ENCODE results near the gene ASB6. TPM values are rescaled to one million over a fixed set of nuclear protein-coding genes. Genes with fewer than 3 reads are reported as not detected.

ASB6 gene
- total and polyA plus RNA-seq, 2 of the 13 experiments (the other 11 are each of a cell fraction or from before 2014, with no cell fraction given), result 8.2 to 8.4 TPM

- TF ChIP-seq NFAT5 (CRISPR knock-in tag; IDR thresholded peaks at IDR 0.05) (no peak), DMTF1 (CRISPR knock-in tag; IDR thresholded peaks at IDR 0.05) (peak; percentile 72; the same call in 1 of the 2 replicates), ZNF678 (CRISPR knock-in tag; IDR thresholded peaks at IDR 0.05) (0 out of 2 replicates have a peak, but pooled peaks have one; percentile 15), REXO4 (CRISPR knock-in tag; IDR thresholded peaks at IDR 0.05; ENCODE audit: borderline replicate concordance) (no peak), ZSCAN29 (CRISPR knock-in tag; conservative IDR thresholded peaks at IDR 0.05) (no peak; the same call in 1 of the 2 replicates), KLF15 (CRISPR knock-in tag; IDR thresholded peaks at IDR 0.05; ENCODE audit: borderline replicate concordance) (no peak), FOXO1 (CRISPR knock-in tag; IDR thresholded peaks at IDR 0.05) (no peak), ZNF251 (CRISPR knock-in tag; IDR thresholded peaks at IDR 0.05) (0 out of 2 replicates have a peak, but pooled peaks have one; percentile 25), RBM22 (optimal IDR thresholded peaks at IDR 0.05; ENCODE audit: low read length) (no peak), CHD4 (IDR thresholded peaks at IDR 0.05; ENCODE audit: borderline replicate concordance, low read length) (no peak), ZNF264 (CRISPR knock-in tag; IDR thresholded peaks at IDR 0.05) (no peak), ZKSCAN5 (CRISPR knock-in tag; IDR thresholded peaks at IDR 0.05) (no peak), ZNF879 (CRISPR knock-in tag; IDR thresholded peaks at IDR 0.05) (0 out of 2 replicates have a peak, but pooled peaks have one; percentile 33), ZNF281 (CRISPR knock-in tag; IDR thresholded peaks at IDR 0.05; ENCODE audit: borderline replicate concordance) (no peak), IRF9 (CRISPR knock-in tag; IDR thresholded peaks at IDR 0.05; ENCODE audit: borderline replicate concordance) (no peak), ZFP1 (CRISPR knock-in tag; IDR thresholded peaks at IDR 0.05) (no peak), CBX5 (CRISPR knock-in tag; IDR thresholded peaks at IDR 0.05; ENCODE audit: borderline replicate concordance) (no peak), ZNF484 (CRISPR knock-in tag; IDR thresholded peaks at IDR 0.05; ENCODE audit: borderline replicate concordance, low read depth) (0 out of 2 replicates have a peak, but pooled peaks have one; percentile 35), ZFP36L1 (CRISPR knock-in tag; IDR thresholded peaks at IDR 0.05) (no peak)
Observed at GRCh38 chr9:129607027-129607387, 34.9 kb downstream of the ASB6 start (continued).
